Neural progenitor cell (in vitro differentiated cells): ENCODE results near the gene CELSR1. TPM values are rescaled to one million over a fixed set of nuclear protein-coding genes. Genes with fewer than 3 reads are reported as not detected.

Experiments used
- DNase-seq: peaks from one replicate; pipeline ENCODE4 v3.0.0-alpha.2; 2016; ENCODE audit warnings: low spot score
- H2AFZ ChIP-seq: fragments of 200-600 bp; sonication (generic); replicated peaks from 2 replicates; pipeline ENCODE4 v1.6.1; 2016; ENCODE audit warnings: antibody characterized with exemption
- H3F3A ChIP-seq: fragments of 200-600 bp; sonication (generic); 2 replicates; pipeline ENCODE4 v1.6.1; 2016; ENCODE audit warnings: antibody characterized with exemption, low read depth
- H3K27ac ChIP-seq: fragments of 200-600 bp; sonication (generic); 2 replicates; pipeline ENCODE4 v1.5.1; 2016; ENCODE audit warnings: mild to moderate bottlenecking
- H3K27me3 ChIP-seq: fragments of 200-600 bp; sonication (generic); 2 replicates; pipeline ENCODE4 v1.6.1; 2016; ENCODE audit warnings: mild to moderate bottlenecking, moderate library complexity
- H3K36me3 ChIP-seq: fragments of 200-600 bp; sonication (generic); 2 replicates; pipeline ENCODE4 v1.5.1; 2016
- H3K4me1 ChIP-seq: fragments of 200-600 bp; sonication (generic); 2 replicates; pipeline ENCODE4 v1.6.1; 2016; ENCODE audit warnings: mixed run types
- H3K4me2 ChIP-seq: fragments of 200-600 bp; sonication (generic); 2 replicates; pipeline ENCODE4 v1.6.1; 2016
- H3K4me3 ChIP-seq: fragments of 200-600 bp; sonication (generic); 2 replicates; pipeline ENCODE4 v1.5.1; 2016
- H3K79me2 ChIP-seq: fragments of 200-600 bp; sonication (generic); 2 replicates; pipeline ENCODE4 v1.6.1; 2016; ENCODE audit warnings: low read depth
- H3K9ac ChIP-seq: fragments of 200-600 bp; sonication (generic); 2 replicates; pipeline ENCODE4 v1.6.1; 2016
- H3K9me3 ChIP-seq: fragments of 200-600 bp; sonication (generic); 2 replicates; pipeline ENCODE4 v1.5.1; 2016; ENCODE audit warnings: low read depth
- H4K20me1 ChIP-seq: fragments of 200-600 bp; sonication (generic); 2 replicates; pipeline ENCODE4 v1.6.1; 2016; ENCODE audit warnings: low read depth
- H3K27ac Mint-ChIP-seq: 3 replicates; pipeline ENCODE4 v1.8.0; 2021; ENCODE audit warnings: mixed read lengths
- H3K27me3 Mint-ChIP-seq: 2 replicates; pipeline ENCODE4 v1.8.0; 2022; ENCODE audit warnings: low read depth, mild to moderate bottlenecking, inconsistent platforms, moderate library complexity, mixed read lengths; ENCODE audit not compliant: insufficient read depth
- H3K36me3 Mint-ChIP-seq: 3 replicates; pipeline ENCODE4 v1.8.0; 2021; ENCODE audit warnings: mixed read lengths
- H3K4me1 Mint-ChIP-seq: 3 replicates; pipeline ENCODE4 v1.8.0; 2021; ENCODE audit warnings: mixed read lengths
- H3K4me3 Mint-ChIP-seq: 3 replicates; pipeline ENCODE4 v1.8.0; 2021; ENCODE audit warnings: mild to moderate bottlenecking, moderate library complexity, mixed read lengths
- H3K9me3 Mint-ChIP-seq: 3 replicates; pipeline ENCODE4 v1.8.0; 2020; ENCODE audit warnings: mixed read lengths
- CTCF ChIP-seq: fragments of 200-600 bp; sonication (generic); IDR thresholded peaks from 2 replicates; pipeline ENCODE4 v1.5.1; 2017; ENCODE audit warnings: antibody characterized with exemption, mild to moderate bottlenecking
- EZH2 ChIP-seq: fragments of 200-600 bp; sonication (generic); IDR thresholded peaks from 2 replicates; pipeline ENCODE4 v1.6.1; 2017; ENCODE audit warnings: antibody characterized with exemption, mild to moderate bottlenecking, moderate library complexity
- EZH2phosphoT487 ChIP-seq: fragments of 200-600 bp; sonication (generic); IDR thresholded peaks from 2 replicates; pipeline ENCODE4 v1.6.1; 2017; ENCODE audit warnings: antibody characterized with exemption
- total RNA-seq: library from RNA; depleted of rRNA; stranded (reverse); fragments of >200 nt; gene quantifications from 2 replicates; pipeline ENCODE4 v1.2.3, GENCODE V29; 2015; ENCODE audit warnings: low replicate concordance

CELSR1 gene
- total RNA-seq, 1 donor from 2014 or later: 12.3 TPM

GRCh38 chr22:46464701-46465344, 72.6 kb downstream of the CELSR1 start:
- no peak overlapping the region for H3K4me2 ChIP-seq
- Mint-ChIP-seq H3K27ac (peak overlapping the region; percentile 2), H3K4me3 (no peak overlapping the region), H3K4me1 (peaks cover 16% of the 10 kb centered on the region), H3K27me3 (peaks cover 7% of the 10 kb centered on the region), H3K36me3 (peaks cover 14% of the 10 kb centered on the region), H3K9me3 (peaks cover 7% of the 10 kb centered on the region)
- no peaks in the 10 kb centered on the region for H3K79me2 ChIP-seq
- H2AFZ ChIP-seq: no peak overlapping the region
- no peak overlapping the region for H3K4me3 ChIP-seq
- no peak for DNase-seq
- no peaks in the 10 kb centered on the region for H3K4me1 ChIP-seq
- no peak overlapping the region for H3K9ac ChIP-seq
- no peaks in the 10 kb centered on the region for H3K36me3 ChIP-seq
- H3F3A ChIP-seq: no peaks in the 10 kb centered on the region
- TF ChIP-seq CTCF (no peak), EZH2phosphoT487 (no peak), EZH2 (no peak)
- peaks cover 6% of the 10 kb centered on the region for H4K20me1 ChIP-seq
- H3K27me3 ChIP-seq: no peaks in the 10 kb centered on the region
- no peaks in the 10 kb centered on the region for H3K9me3 ChIP-seq
- H3K27ac ChIP-seq: no peak overlapping the region

DNA sequence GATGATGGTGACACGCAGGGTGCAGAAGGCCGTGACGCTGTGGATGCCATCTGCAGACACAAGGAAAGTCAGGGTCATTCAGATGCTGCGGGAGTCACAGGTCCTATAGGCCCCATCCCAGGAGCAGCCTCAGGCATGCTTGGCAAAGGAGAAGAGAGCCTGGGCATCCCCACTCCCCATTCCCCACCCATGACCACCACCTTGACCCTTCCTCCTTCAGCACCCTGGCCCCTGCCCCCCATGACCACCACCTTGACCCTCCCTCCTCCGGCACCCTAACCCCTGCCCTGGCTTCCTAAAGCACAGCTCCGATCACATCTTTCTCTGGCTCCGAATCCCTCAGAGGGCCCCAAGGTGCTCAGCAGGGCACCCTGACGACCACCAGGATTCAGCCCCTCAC, 73.1 kb downstream of the CELSR1 start:
- Histone ChIP-seq H3F3A (no peaks in the 10 kb centered on the region), H4K20me1 (peaks cover 6% of the 10 kb centered on the region), H3K27ac (no peak overlapping the region), H2AFZ (no peak overlapping the region), H3K27me3 (no peaks in the 10 kb centered on the region), H3K36me3 (no peaks in the 10 kb centered on the region), H3K79me2 (no peaks in the 10 kb centered on the region), H3K4me1 (no peaks in the 10 kb centered on the region), H3K9ac (no peak overlapping the region), H3K9me3 (no peaks in the 10 kb centered on the region), H3K4me2 (no peak overlapping the region), H3K4me3 (no peak overlapping the region)
- TF ChIP-seq CTCF: no peak
- no peak for TF ChIP-seq EZH2phosphoT487
- TF ChIP-seq EZH2: no peak
- Mint-ChIP-seq H3K27me3 (peaks cover 3% of the 10 kb centered on the region), H3K9me3 (peaks cover 4% of the 10 kb centered on the region), H3K4me3 (no peak overlapping the region), H3K36me3 (peaks cover 16% of the 10 kb centered on the region), H3K4me1 (peaks cover 16% of the 10 kb centered on the region), H3K27ac (no peak overlapping the region)
- no peak for DNase-seq

- no peak overlapping the region for H3K4me2 ChIP-seq
- no peaks in the 10 kb centered on the region for H3K79me2 ChIP-seq
- H3K36me3 ChIP-seq: no peaks in the 10 kb centered on the region
- no peaks in the 10 kb centered on the region for H3K27me3 ChIP-seq
- no peak overlapping the region for H2AFZ ChIP-seq
- Mint-ChIP-seq H3K4me1 (peaks cover 16% of the 10 kb centered on the region), H3K9me3 (no peaks in the 10 kb centered on the region), H3K27me3 (peaks cover 2% of the 10 kb centered on the region), H3K27ac (no peak overlapping the region), H3K36me3 (peaks cover 16% of the 10 kb centered on the region), H3K4me3 (no peak overlapping the region)
- H3K4me3 ChIP-seq: no peak overlapping the region
- no peak overlapping the region for H3K27ac ChIP-seq
- H3K9me3 ChIP-seq: no peaks in the 10 kb centered on the region
- H3K4me1 ChIP-seq: no peaks in the 10 kb centered on the region
- H3F3A ChIP-seq: no peaks in the 10 kb centered on the region
- no peak overlapping the region for H3K9ac ChIP-seq
- H4K20me1 ChIP-seq: peaks cover 6% of the 10 kb centered on the region
- no peak for DNase-seq
- no peak for TF ChIP-seq EZH2
Measured at GRCh38 chr22:46463435-46464227, 73.8 kb downstream of the CELSR1 start.
